GM12875 (cell line): Measurements from ENCODE around the gene TTC12.

ENCODE experiments used
- H3K4me3 ChIP-seq: one replicate; pipeline ENCODE4 v1.5.1; 2011; ENCODE audit warnings: low read depth, low read length, control low read depth
- CTCF ChIP-seq: IDR thresholded peaks from 2 replicates; pipeline ENCODE4 v1.5.1; 2011; ENCODE audit warnings: low read depth, mild to moderate bottlenecking, control low read depth, inconsistent platforms, low read length, moderate library complexity, borderline replicate concordance; ENCODE audit not compliant: insufficient read depth

Gene TTC12

GRCh38 chr11:113339929-113340589, 25.7 kb downstream of the TTC12 start:
- H3K4me3 ChIP-seq: no peak overlapping the region
- no peak for TF ChIP-seq CTCF

GRCh38 chr11:113341388-113342165, 27.2 kb downstream of the TTC12 start:
- TF ChIP-seq CTCF: no peak
- H3K4me3 ChIP-seq: no peak overlapping the region

- no peak for TF ChIP-seq CTCF
- no peak overlapping the region for H3K4me3 ChIP-seq
These were observed 31.6 kb downstream of the TTC12 start for GRCh38 chr11:113345978-113346377.

- TF ChIP-seq CTCF: no peak
- no peak overlapping the region for H3K4me3 ChIP-seq
These were observed 35.1 kb downstream of the TTC12 start for GRCh38 chr11:113349528-113349927.

GRCh38 chr11:113350336-113351067, 36.1 kb downstream of the TTC12 start:
- H3K4me3 ChIP-seq: no peak overlapping the region
- TF ChIP-seq CTCF: no peak

GRCh38 chr11:113351068-113351450, 36.7 kb downstream of the TTC12 start:
- no peak overlapping the region for H3K4me3 ChIP-seq
- no peak for TF ChIP-seq CTCF
